ENCODE results near the gene ENTPD6. TPM values are rescaled to one million over a fixed set of nuclear protein-coding genes. Genes with fewer than 3 reads are reported as not detected.

The ENTPD6 gene
- total RNA-seq, 1 donor from 2014 or later = 118 TPM

- DNase-seq = no peak
- ATAC-seq (ENCODE audit: poor library complexity) = no peak
- intact Hi-C loops (cut with DNase I) = no loop called here
Observed at GRCh38 chr20:25218492-25218891, 23.0 kb downstream of the ENTPD6 start.

DNA sequence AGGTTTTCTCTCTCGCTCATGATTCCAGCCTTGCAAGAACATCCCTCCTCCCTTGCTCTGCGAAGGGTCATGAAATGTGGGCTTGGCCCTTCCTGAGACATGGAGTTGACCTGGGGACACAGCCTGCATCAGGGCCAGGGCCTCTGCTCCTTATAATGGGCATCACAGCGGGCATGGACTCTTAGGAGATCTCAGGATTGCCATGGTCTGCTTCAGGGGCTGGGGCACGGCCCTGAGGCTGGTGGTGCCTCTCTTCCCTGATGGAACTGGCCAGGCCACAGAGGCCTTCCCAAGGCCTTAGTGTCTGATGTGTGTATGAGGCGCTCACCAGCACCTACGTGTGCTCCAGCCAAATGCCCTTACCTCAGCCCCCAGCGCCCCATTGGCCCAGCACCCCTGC is 23.9 kb downstream of the ENTPD6 start:
- DNase-seq (no peak), ATAC-seq (ENCODE audit: poor library complexity) (no peak)
- intact Hi-C loops (cut with DNase I) = no loop called here

GRCh38 chr20:25220021-25220730 is 24.7 kb downstream of the ENTPD6 start:
- DNase-seq (no peak), ATAC-seq (ENCODE audit: poor library complexity) (no peak)
- intact Hi-C loops (cut with DNase I) = no loop called here

- peak; percentile 82 for DNase-seq
- intact Hi-C loops (cut with DNase I) = no loop called here
- peak; percentile 72 for ATAC-seq (ENCODE audit: poor library complexity)
Observed at GRCh38 chr20:25220810-25221591, 25.5 kb downstream of the ENTPD6 start.

- ATAC-seq (ENCODE audit: poor library complexity) (peak; percentile 16), DNase-seq (peak; percentile 71)
- intact Hi-C loops (cut with DNase I) = no loop called here
Observed at GRCh38 chr20:25221592-25222460, 26.3 kb downstream of the ENTPD6 start.

DNA sequence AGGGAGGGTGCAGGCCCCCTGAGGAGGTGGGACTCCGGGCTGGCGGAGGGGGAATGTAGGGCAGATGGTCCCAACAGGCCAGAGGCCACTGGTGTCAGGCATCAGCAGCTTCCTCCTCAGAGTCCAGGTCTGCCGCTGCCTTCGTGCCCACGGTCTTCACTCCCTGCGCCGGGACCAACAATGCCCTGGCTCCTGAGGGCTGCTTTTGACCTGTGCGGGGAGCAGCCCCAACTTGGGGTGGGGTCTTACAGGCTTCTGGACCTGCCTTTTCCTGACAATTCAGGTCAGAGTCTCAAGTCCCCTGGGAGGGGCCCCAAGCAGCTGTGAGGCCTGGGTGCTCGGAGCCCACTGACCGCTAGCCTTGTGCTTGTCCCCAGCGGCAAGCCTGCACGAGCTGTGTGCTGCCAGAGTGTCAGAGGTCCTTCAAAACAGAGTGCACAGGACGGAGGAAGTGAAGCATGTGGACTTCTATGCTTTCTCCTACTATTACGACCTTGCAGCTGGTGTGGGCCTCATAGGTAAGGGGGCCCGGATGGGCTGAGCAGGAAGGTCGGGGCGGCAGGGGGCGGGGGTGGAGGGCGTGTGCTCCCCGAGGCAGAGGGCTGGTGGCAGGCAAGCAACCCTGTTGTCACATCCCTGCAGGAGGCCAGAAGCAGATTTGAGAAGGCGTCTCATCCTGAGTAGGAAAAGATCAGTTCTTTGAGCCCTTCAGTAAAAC is 27.1 kb downstream of the ENTPD6 start:
- no peak for DNase-seq
- no peak for ATAC-seq (ENCODE audit: poor library complexity)
- intact Hi-C loops (cut with DNase I) = no loop called here

DNA sequence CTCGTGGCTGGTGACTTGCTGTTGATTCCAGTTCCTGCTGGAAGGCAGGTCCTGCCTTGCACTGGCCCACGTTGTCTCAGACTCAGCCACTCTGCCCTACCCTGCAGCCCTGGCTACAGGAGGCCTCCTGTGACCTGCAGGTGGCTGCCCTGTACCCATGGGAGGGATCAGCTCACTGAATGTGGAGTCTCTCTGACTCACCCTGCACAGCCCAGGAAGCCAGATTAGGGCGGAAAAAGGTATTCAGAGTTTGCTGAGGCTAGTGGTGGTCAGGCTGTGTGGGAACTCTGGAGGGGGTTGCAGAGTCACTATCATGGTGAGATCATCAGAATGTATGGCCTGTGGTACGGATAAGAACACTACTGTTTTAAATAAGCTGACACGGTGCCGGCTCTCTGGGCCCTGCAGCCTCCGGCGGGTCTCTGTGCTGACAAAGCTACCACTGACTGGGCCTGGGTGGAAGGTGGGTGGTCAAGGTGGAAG is 27.7 kb downstream of the ENTPD6 start:
- intact Hi-C loops (cut with DNase I) = no loop called here
- no peak for ATAC-seq (ENCODE audit: poor library complexity)
- no peak for DNase-seq

- intact Hi-C loops (cut with DNase I) = no loop called here
- ATAC-seq (ENCODE audit: poor library complexity) (no peak), DNase-seq (no peak)
Observed at GRCh38 chr20:25223765-25224720, 28.5 kb downstream of the ENTPD6 start.

GRCh38 chr20:25224941-25225340 is 29.4 kb downstream of the ENTPD6 start:
- DNase-seq = no peak
- ATAC-seq (ENCODE audit: poor library complexity) = no peak
- intact Hi-C loops (cut with DNase I) = no loop called here

GRCh38 chr20:25225642-25226432 is 30.3 kb downstream of the ENTPD6 start:
- intact Hi-C loops (cut with DNase I) = no loop called here
- ATAC-seq (ENCODE audit: poor library complexity) (peak; percentile 6), DNase-seq (peak; percentile 70)

DNA sequence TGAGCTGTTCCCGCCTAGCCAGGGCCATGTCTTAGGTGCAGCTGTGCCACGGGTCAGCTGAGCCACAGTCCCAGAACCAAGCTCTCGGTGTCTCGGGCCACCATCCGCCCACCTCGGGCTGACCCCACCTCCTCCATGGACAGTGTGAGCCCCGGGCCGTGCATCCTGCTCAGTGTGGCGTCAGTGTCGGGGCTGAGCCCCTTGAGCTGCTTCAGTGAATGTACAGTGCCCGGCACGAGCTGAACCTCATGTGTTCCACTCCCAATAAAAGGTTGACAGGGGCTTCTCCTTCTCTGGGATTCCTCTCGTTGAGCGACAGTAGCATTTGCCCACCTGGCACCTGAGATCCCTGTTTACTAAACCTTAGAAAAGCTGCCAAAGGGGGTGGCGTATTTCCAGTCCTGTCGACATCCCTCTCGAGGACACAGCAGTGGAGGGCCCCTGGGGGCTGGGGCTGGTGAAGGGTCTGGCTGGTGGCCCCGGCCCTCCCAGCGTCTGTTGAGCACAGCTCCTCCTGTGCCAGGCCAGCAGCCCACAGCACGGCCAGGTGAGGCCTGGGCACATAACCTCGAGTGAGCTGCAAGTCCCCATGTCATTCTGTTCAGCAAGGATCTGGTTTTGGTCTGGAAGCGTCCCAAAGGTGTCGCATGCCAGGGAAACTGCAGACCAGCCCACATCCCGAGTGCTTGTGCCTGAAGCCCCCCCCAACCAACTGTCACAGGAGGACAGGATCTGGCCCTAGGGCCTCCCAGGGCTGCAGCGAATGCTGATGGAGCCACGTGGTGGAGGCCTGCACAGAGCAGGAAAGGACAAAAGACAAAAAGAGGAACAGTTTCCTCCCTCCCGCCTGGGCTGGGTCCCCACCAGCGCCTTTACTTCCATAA is 31.2 kb downstream of the ENTPD6 start:
- DNase-seq (peak; percentile 79), ATAC-seq (ENCODE audit: poor library complexity) (peak; percentile 59)
- intact Hi-C loops (cut with DNase I) = no loop called here

- intact Hi-C loops (cut with DNase I) = no loop called here
- ATAC-seq (ENCODE audit: poor library complexity) = peak; percentile 64
- DNase-seq = no peak
Observed at GRCh38 chr20:25227317-25227831, 31.9 kb downstream of the ENTPD6 start.

- intact Hi-C loops (cut with DNase I) = no loop called here
- ATAC-seq (ENCODE audit: poor library complexity) = no peak
- no peak for DNase-seq
Observed at GRCh38 chr20:25229486-25230165, 34.1 kb downstream of the ENTPD6 start.

DNA sequence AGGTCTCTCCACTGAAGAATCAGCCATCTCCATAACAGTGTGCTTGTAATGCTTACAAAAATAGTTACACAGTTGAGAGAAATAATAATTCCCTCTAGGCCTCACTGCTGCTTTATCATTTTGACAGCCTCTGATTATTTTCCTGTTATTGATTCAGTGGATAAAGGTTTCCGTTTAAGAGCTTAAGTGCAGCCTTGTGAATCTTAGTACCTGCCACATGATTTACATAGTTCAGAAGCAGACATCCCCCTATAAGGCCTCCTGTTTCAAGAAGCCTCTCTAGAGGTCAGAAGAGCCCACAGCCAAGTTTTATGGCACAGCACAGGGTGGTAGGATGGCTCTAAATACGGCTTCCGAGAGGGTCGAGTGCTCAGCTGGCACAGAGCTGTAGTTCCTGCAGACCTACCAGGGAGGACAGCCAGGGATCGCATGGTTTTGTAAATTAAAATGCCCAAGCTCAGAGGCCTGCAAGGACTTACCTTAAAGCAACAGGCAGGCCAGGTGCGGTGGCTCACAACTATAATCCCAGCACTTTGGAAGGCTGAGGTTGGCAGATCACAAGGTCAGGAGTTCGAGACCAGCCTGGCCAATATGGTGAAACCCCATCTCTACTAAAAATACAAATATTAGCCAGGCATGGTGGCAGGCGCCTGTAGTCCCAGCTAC is 34.8 kb downstream of the ENTPD6 start:
- ATAC-seq (ENCODE audit: poor library complexity) = peak; percentile 21
- intact Hi-C loops (cut with DNase I) = no loop called here

More for the DNA sequence above, 34.8 kb downstream of the ENTPD6 start:
- no peak for DNase-seq
